ENCODE results near the gene DNAJC15. TPM values are rescaled to one million over a fixed set of nuclear protein-coding genes. Genes with fewer than 3 reads are reported as not detected.

DNAJC15 gene
- total RNA-seq, 1 experiment from 2014 or later, result 20.3 TPM

- Histone ChIP-seq H3K9me3 (ENCODE audit: control insufficient read depth, insufficient read depth, low read depth, low read length) (no peaks in the 10 kb centered on the region), H3K4me3 (ENCODE audit: low read depth in 2 of 2, low read length in 2 of 2) (peak within 1 kb of the TSS; percentile 46 to 49), H3K4me1 (ENCODE audit: control insufficient read depth, insufficient read depth, low read length) (no peaks in the 10 kb centered on the region), H3K36me3 (ENCODE audit: control insufficient read depth, insufficient read depth, low read length) (no peaks in the 10 kb centered on the region), H3K27me3 (ENCODE audit: control insufficient read depth, insufficient read depth, low read length) (no peaks in the 10 kb centered on the region), H3K27ac (ENCODE audit: low read length) (peak within 1 kb of the TSS; percentile 17; the same call in 1 of the 2 replicates)
- TF ChIP-seq, protein P1, sequence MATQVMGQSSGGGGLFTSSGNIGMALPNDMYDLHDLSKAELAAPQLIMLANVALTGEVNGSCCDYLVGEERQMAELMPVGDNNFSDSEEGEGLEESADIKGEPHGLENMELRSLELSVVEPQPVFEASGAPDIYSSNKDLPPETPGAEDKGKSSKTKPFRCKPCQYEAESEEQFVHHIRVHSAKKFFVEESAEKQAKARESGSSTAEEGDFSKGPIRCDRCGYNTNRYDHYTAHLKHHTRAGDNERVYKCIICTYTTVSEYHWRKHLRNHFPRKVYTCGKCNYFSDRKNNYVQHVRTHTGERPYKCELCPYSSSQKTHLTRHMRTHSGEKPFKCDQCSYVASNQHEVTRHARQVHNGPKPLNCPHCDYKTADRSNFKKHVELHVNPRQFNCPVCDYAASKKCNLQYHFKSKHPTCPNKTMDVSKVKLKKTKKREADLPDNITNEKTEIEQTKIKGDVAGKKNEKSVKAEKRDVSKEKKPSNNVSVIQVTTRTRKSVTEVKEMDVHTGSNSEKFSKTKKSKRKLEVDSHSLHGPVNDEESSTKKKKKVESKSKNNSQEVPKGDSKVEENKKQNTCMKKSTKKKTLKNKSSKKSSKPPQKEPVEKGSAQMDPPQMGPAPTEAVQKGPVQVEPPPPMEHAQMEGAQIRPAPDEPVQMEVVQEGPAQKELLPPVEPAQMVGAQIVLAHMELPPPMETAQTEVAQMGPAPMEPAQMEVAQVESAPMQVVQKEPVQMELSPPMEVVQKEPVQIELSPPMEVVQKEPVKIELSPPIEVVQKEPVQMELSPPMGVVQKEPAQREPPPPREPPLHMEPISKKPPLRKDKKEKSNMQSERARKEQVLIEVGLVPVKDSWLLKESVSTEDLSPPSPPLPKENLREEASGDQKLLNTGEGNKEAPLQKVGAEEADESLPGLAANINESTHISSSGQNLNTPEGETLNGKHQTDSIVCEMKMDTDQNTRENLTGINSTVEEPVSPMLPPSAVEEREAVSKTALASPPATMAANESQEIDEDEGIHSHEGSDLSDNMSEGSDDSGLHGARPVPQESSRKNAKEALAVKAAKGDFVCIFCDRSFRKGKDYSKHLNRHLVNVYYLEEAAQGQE (IDR thresholded peaks at IDR 0.05; ENCODE audit: insufficient read depth in 1 of 2, low read depth in 2 of 2, low read length in 1 of 2), result no peak
- TF ChIP-seq SIN3A (IDR thresholded peaks at IDR 0.05; ENCODE audit: borderline replicate concordance, insufficient read depth, low read depth, low read length) (no peak), CTCF (IDR thresholded peaks at IDR 0.05) (no peak), POLR2AphosphoS5 (IDR thresholded peaks at IDR 0.05; ENCODE audit: low read depth, low read length) (no peak), TCF7L2 (IDR thresholded peaks at IDR 0.05; ENCODE audit: low read depth, low read length) (no peak)
- ChIA-PET CTCF (interaction anchor here (0.6 kb wide), 1 partner anchor 30 kb away, joined by 3 read pairs; no protein-coding TSS in a partner anchor), POLR2A (no interaction called here)
- ATAC-seq (peak; percentile 82), DNase-seq (ENCODE audit: low read depth, low spot score) (no peak)
- in situ Hi-C loops (cut with HindIII; ENCODE audit: low pct_unique_long_range_greater_than_20kb, low sequenced_read_pairs), result no loop called here
- no TSS peak for BruUV-seq (replicated peaks)
- intact Hi-C loops (cut with micrococcal nuclease; ENCODE audit: unreplicated experiment), result no loop called here
These were observed 31.3 kb upstream of the DNAJC15 start, which contains the start of gene EPSTI1 for GRCh38 chr13:42991898-42992763. TSS of gene EPSTI1 (minus strand) at chr13:42992241. CDS start at chr13:42992165, 76 bp downstream.

GRCh38 chr13:42992764-42993122, 30.6 kb upstream of the DNAJC15 start:
- no TSS peak for BruUV-seq (replicated peaks)
- TF ChIP-seq TCF7L2 (IDR thresholded peaks at IDR 0.05; ENCODE audit: low read depth, low read length) (no peak), POLR2AphosphoS5 (IDR thresholded peaks at IDR 0.05; ENCODE audit: low read depth, low read length) (no peak)
- H3K4me3 ChIP-seq (ENCODE audit: low read depth in 2 of 2, low read length in 2 of 2), result no peak overlapping the region
- ATAC-seq, result no peak
- ChIA-PET CTCF (interaction anchor here (0.6 kb wide), 1 partner anchor 30 kb away, joined by 3 read pairs; no protein-coding TSS in a partner anchor), POLR2A (no interaction called here)
- intact Hi-C loops (cut with micrococcal nuclease; ENCODE audit: unreplicated experiment) (no loop called here), in situ Hi-C loops (cut with HindIII; ENCODE audit: low pct_unique_long_range_greater_than_20kb, low sequenced_read_pairs) (no loop called here)
- no peaks in the 10 kb centered on the region for H3K4me1 ChIP-seq (ENCODE audit: control insufficient read depth, insufficient read depth, low read length)
- DNase-seq (ENCODE audit: low read depth, low spot score), result no peak
- H3K27ac ChIP-seq (ENCODE audit: low read length), result no peak overlapping the region
- no peaks in the 10 kb centered on the region for H3K27me3 ChIP-seq (ENCODE audit: control insufficient read depth, insufficient read depth, low read length)
- H3K36me3 ChIP-seq (ENCODE audit: control insufficient read depth, insufficient read depth, low read length), result no peaks in the 10 kb centered on the region
- no peaks in the 10 kb centered on the region for H3K9me3 ChIP-seq (ENCODE audit: control insufficient read depth, insufficient read depth, low read depth, low read length)

GRCh38 chr13:42994878-42995277, 28.5 kb upstream of the DNAJC15 start:
- no peaks in the 10 kb centered on the region for H3K36me3 ChIP-seq (ENCODE audit: control insufficient read depth, insufficient read depth, low read length)
- in situ Hi-C loops (cut with HindIII; ENCODE audit: low pct_unique_long_range_greater_than_20kb, low sequenced_read_pairs), result no loop called here
- DNase-seq (ENCODE audit: low read depth, low spot score) (no peak), ATAC-seq (no peak)
- POLR2A ChIA-PET, result no interaction called here
- no peak overlapping the region for H3K4me3 ChIP-seq (ENCODE audit: low read depth in 2 of 2, low read length in 2 of 2)
- TF ChIP-seq, protein P1 (IDR thresholded peaks at IDR 0.05; ENCODE audit: insufficient read depth in 1 of 2, low read depth in 2 of 2, low read length in 1 of 2), result no peak
- TF ChIP-seq POLR2AphosphoS5 (IDR thresholded peaks at IDR 0.05; ENCODE audit: low read depth, low read length), result no peak
- TF ChIP-seq SIN3A (IDR thresholded peaks at IDR 0.05; ENCODE audit: borderline replicate concordance, insufficient read depth, low read depth, low read length), result no peak
- TF ChIP-seq CTCF (IDR thresholded peaks at IDR 0.05), result no peak
- TF ChIP-seq TCF7L2 (IDR thresholded peaks at IDR 0.05; ENCODE audit: low read depth, low read length), result no peak
- H3K4me1 ChIP-seq (ENCODE audit: control insufficient read depth, insufficient read depth, low read length), result no peaks in the 10 kb centered on the region
- no peak overlapping the region for H3K27ac ChIP-seq (ENCODE audit: low read length)
- CTCF ChIA-PET, result no interaction called here
- no peaks in the 10 kb centered on the region for H3K9me3 ChIP-seq (ENCODE audit: control insufficient read depth, insufficient read depth, low read depth, low read length)
- intact Hi-C loops (cut with micrococcal nuclease; ENCODE audit: unreplicated experiment), result no loop called here
- no peaks in the 10 kb centered on the region for H3K27me3 ChIP-seq (ENCODE audit: control insufficient read depth, insufficient read depth, low read length)
- BruUV-seq (replicated peaks), result no TSS peak

All from Panc1 (cell line).